B cell (primary cell): ENCODE results near the gene GLI1. TPM values are rescaled to one million over a fixed set of nuclear protein-coding genes. Genes with fewer than 3 reads are reported as not detected.
A peak's percentile ranks its signal among the peaks of the same experiment; 100 is the strongest.

Experiments used
- ATAC-seq: fragments of 200-7000 bp; cut with Tn5 transposase; one replicate; pipeline ENCODE4 v1.10.0; 2021; ENCODE audit warnings: low read depth, mild to moderate bottlenecking, moderate number of reproducible peaks, moderate library complexity
- CTCF ChIA-PET: fragments of 350-600 bp; sonication (Branson Sonifier 250); formaldehyde crosslinking; loops from one replicate; lab custom pipeline; 2021; ENCODE audit warnings: antibody characterized with exemption, inconsistent platforms; lab: Charles Lee
- POLR2A ChIA-PET: fragments of 350-600 bp; sonication (Branson Sonifier 250); formaldehyde crosslinking; loops from one replicate; lab custom pipeline; 2021; ENCODE audit warnings: antibody characterized with exemption; lab: Charles Lee
- DNase-seq: peaks from one replicate; pipeline ENCODE4 v3.0.0; 2013
- H2AFZ ChIP-seq: 2 replicates; pipeline ENCODE4 v1.6.1; 2012; ENCODE audit warnings: mild to moderate bottlenecking, low read depth, low read length; ENCODE audit not compliant: insufficient read depth, poor library complexity, severe bottlenecking
- H3K27ac ChIP-seq, 2 donors: 1 replicate in 1 of 2; 2 replicates in 1 of 2; pipeline ENCODE4 v1.5.1; 2012 to 2013; ENCODE audit warnings: low read length in 2 of 2, mild to moderate bottlenecking in 2 of 2, moderate library complexity in 1 of 2
- H3K27me3 ChIP-seq, 4 experiments: fragments of 200-600 bp in 1 of 4; sonication (generic) in 1 of 4; replicated peaks in 1 of 4; 1 replicate in 2 of 4; 2 replicates in 2 of 4; pipeline versions ENCODE4 v1.6.1 to v1.7.0; 2013 to 2016; ENCODE audit warnings: low read length in 3 of 4, mild to moderate bottlenecking in 2 of 4, mixed read lengths in 1 of 4, moderate library complexity in 1 of 4; ENCODE audit not compliant: insufficient read depth in 4 of 4, control insufficient read depth in 3 of 4; ENCODE audit errors: control extremely low read depth in 1 of 4
- H3K36me3 ChIP-seq, 2 experiments: replicated peaks in 1 of 2; 1 replicate in 1 of 2; 2 replicates in 1 of 2; pipeline versions ENCODE4 v1.6.1 to v1.7.1; 2013; ENCODE audit warnings: low read length in 1 of 2; ENCODE audit not compliant: insufficient read depth in 2 of 2, control insufficient read depth in 1 of 2; ENCODE audit errors: control extremely low read depth in 1 of 2, extremely low read depth in 1 of 2
- H3K4me1 ChIP-seq, 2 donors: fragments of 200-600 bp in 1 of 2; sonication (generic) in 1 of 2; 1 replicate in 1 of 2; 2 replicates in 1 of 2; pipeline versions ENCODE4 v1.5.1 to v1.6.1; 2013 to 2017; ENCODE audit warnings: low read length in 2 of 2; ENCODE audit not compliant: control insufficient read depth in 2 of 2, insufficient read depth in 2 of 2
- H3K4me2 ChIP-seq: replicated peaks from 2 replicates; pipeline ENCODE3; 2012; ENCODE audit warnings: mild to moderate bottlenecking, low read depth, low read length; ENCODE audit not compliant: poor library complexity, severe bottlenecking
- H3K4me3 ChIP-seq, 5 experiments: fragments of 200-600 bp in 1 of 5; sonication (generic) in 1 of 5; 1 replicate in 3 of 5; 2 replicates in 2 of 5; pipeline versions ENCODE4 v1.5.1 to v1.7.0; 2011 to 2016; ENCODE audit warnings: low read length in 4 of 5, mild to moderate bottlenecking in 4 of 5, low read depth in 2 of 5, control low read depth in 1 of 5, moderate library complexity in 1 of 5; ENCODE audit not compliant: insufficient read depth in 1 of 5; ENCODE audit errors: control extremely low read depth in 1 of 5, extremely low read depth in 1 of 5
- H3K79me2 ChIP-seq: fragments of 200-600 bp; sonication (generic); one replicate; pipeline ENCODE4 v1.6.0; 2016; ENCODE audit warnings: low read length; ENCODE audit not compliant: control insufficient read depth, insufficient read depth
- H3K9ac ChIP-seq: fragments of 200-600 bp; sonication (generic); 2 replicates; pipeline ENCODE4 v1.6.1; 2017; ENCODE audit warnings: mild to moderate bottlenecking, low read length, moderate library complexity
- H3K9me3 ChIP-seq, 3 donors: one replicate each; pipeline versions ENCODE4 v1.6.1 to v1.7.1; 2013; ENCODE audit warnings: low read length in 2 of 3; ENCODE audit not compliant: control insufficient read depth in 2 of 3, insufficient read depth in 1 of 3; ENCODE audit errors: control extremely low read depth in 1 of 3
- H4K20me1 ChIP-seq: 2 replicates; pipeline ENCODE4 v1.6.0; 2012; ENCODE audit warnings: mild to moderate bottlenecking, low read length; ENCODE audit not compliant: insufficient read depth, control insufficient read depth, poor library complexity, severe bottlenecking
- H3K27ac Mint-ChIP-seq: one replicate; pipeline ENCODE4 v1.8.0; 2021; ENCODE audit warnings: mixed read lengths
- H3K27me3 Mint-ChIP-seq: one replicate; pipeline ENCODE4 v1.8.0; 2021; ENCODE audit warnings: mixed read lengths
- H3K4me1 Mint-ChIP-seq: one replicate; pipeline ENCODE4 v1.8.0; 2021; ENCODE audit warnings: mixed read lengths
- H3K4me3 Mint-ChIP-seq: one replicate; pipeline ENCODE4 v1.8.0; 2021; ENCODE audit warnings: mixed read lengths
- H3K9me3 Mint-ChIP-seq: one replicate; pipeline ENCODE4 v1.8.0; 2022; ENCODE audit warnings: mixed read lengths; ENCODE audit not compliant: insufficient read depth
- EZH2 ChIP-seq: IDR thresholded peaks from 2 replicates; pipeline ENCODE4 v1.6.1; 2012; ENCODE audit warnings: borderline replicate concordance, low read depth, mild to moderate bottlenecking, moderate library complexity, low read length; ENCODE audit not compliant: insufficient read depth, poor library complexity, severe bottlenecking
- WGBS: methylation state at CpG from one replicate; pipeline ENCODE4 v1.1.5; 2013; ENCODE audit warnings: missing lambda C conversion rate; ENCODE audit not compliant: insufficient coverage; 5-methylcytosine and 5-hydroxymethylcytosine counted together
- intact Hi-C: fragments of 100-400 bp; cut with micrococcal nuclease; formaldehyde crosslinking; loops from one replicate; pipeline ENCODE4 v1.10.0; 2022
- polyA plus RNA-seq: library from polyadenylated mRNA; depleted of rRNA; stranded (reverse); fragments of >200 nt; gene quantifications from 2 replicates; pipeline ENCODE4 v1.2.3, GENCODE V29; 2012
- total RNA-seq, 2 donors: library from RNA; stranded (reverse); fragments of 120-200 nt in 1 of 2; gene quantifications; 1 replicate in 1 of 2; 2 replicates in 1 of 2; pipeline versions ENCODE4 v1.2.3 to v1.2.4, GENCODE V29; 2013 to 2022
- TF ChIP-seq, protein P1 (sequence below): fragments of 200-600 bp; IDR thresholded peaks from one replicate; pipeline ENCODE4 v1.8.0; 2022; ENCODE audit warnings: antibody characterized with exemption, mild to moderate bottlenecking

The GLI1 gene
- total and polyA plus RNA-seq, 2 donors (not counting 1 experiment from before 2014, with no cell fraction given), result 4.1 to 5.4 TPM

DNA sequence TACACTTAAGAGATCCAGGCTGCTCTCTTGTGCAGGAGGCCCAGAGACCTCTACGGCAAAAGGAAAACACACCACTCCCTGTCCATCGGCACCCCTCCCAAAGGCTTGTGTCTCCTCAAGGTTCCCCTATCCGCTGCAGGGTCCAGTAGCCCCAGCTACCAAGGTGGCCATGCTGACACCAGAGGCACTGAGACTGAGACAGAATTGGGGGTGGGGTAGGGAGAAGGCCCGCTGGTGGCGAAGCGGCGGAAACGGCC lies 60.1 kb downstream of the GLI1 start:
- Histone ChIP-seq H3K4me1 (peaks cover 42 to 53% of the 10 kb centered on the region in 2 donors), H3K36me3 (peaks cover 18 to 35% of the 10 kb centered on the region in 2 experiments)

More for the DNA sequence above, 60.1 kb downstream of the GLI1 start:
- ChIA-PET POLR2A (interaction anchor here (1.1 to 2.1 kb wide), 5 partner anchors 27 to 59 kb away, joined by 3 to 11 read pairs (median 10); partner anchors contain the start of genes ARHGAP9 and DCTN2), CTCF (interaction anchor here (1.8 kb wide), 1 partner anchor 61 kb away, joined by 7 read pairs; the partner anchor contains the start of gene GLI1)
- intact Hi-C loops, result loop anchor here (1.0 to 10.0 kb wide), 10 partner anchors 32 to 1202 kb away; partner anchors contain the start of genes BAZ2A, CDK4, CNPY2 and CTDSP2
- H3K4me1 Mint-ChIP-seq, result peaks cover 56% of the 10 kb centered on the region
- H3K27me3 ChIP-seq, result no peaks in the 10 kb centered on the region
- H3K4me3 Mint-ChIP-seq, result peak overlapping the region; percentile 99
- WGBS, result 0% methylated on average over 7 of the region's 8 CpGs
- peaks cover 34% of the 10 kb centered on the region for H3K79me2 ChIP-seq
- ATAC-seq (no peak), DNase-seq (no peak)
- TF ChIP-seq, protein P1, sequence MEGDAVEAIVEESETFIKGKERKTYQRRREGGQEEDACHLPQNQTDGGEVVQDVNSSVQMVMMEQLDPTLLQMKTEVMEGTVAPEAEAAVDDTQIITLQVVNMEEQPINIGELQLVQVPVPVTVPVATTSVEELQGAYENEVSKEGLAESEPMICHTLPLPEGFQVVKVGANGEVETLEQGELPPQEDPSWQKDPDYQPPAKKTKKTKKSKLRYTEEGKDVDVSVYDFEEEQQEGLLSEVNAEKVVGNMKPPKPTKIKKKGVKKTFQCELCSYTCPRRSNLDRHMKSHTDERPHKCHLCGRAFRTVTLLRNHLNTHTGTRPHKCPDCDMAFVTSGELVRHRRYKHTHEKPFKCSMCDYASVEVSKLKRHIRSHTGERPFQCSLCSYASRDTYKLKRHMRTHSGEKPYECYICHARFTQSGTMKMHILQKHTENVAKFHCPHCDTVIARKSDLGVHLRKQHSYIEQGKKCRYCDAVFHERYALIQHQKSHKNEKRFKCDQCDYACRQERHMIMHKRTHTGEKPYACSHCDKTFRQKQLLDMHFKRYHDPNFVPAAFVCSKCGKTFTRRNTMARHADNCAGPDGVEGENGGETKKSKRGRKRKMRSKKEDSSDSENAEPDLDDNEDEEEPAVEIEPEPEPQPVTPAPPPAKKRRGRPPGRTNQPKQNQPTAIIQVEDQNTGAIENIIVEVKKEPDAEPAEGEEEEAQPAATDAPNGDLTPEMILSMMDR, result no peak
- no peak for TF ChIP-seq EZH2
- H3K27ac ChIP-seq, result peak overlapping the region; percentile 97 to 98
- H3K9me3 Mint-ChIP-seq, result no peaks in the 10 kb centered on the region
- H2AFZ ChIP-seq, result no peak overlapping the region
- peaks cover 23% of the 10 kb centered on the region for H4K20me1 ChIP-seq
- peak overlapping the region; percentile 100 for H3K27ac Mint-ChIP-seq
- H3K4me2 ChIP-seq, result peak overlapping the region; percentile 96
- peak overlapping the region; percentile 100 for H3K9ac ChIP-seq
- peak overlapping the region; percentile 97 to 100 (median 98) for H3K4me3 ChIP-seq
- H3K9me3 ChIP-seq, result no peaks in the 10 kb centered on the region
- no peaks in the 10 kb centered on the region for H3K27me3 Mint-ChIP-seq
